PFSK-1 (cell line): Measurements from ENCODE around the gene KCNC4.

Source experiments
- FOXP2 ChIP-seq: optimal IDR thresholded peaks from 2 replicates; pipeline ENCODE3; 2011; ENCODE audit warnings: borderline replicate concordance, control low read depth, inconsistent platforms; ENCODE audit not compliant: insufficient read depth; ENCODE audit errors: extremely low read length, extremely low read depth
- POLR2AphosphoS5 ChIP-seq: IDR thresholded peaks from 2 replicates; pipeline ENCODE4 v1.6.1; 2012; ENCODE audit warnings: low read depth, mild to moderate bottlenecking, control low read depth, low read length, moderate library complexity
- REST ChIP-seq, 2 experiments: IDR thresholded peaks; 2 replicates each; pipeline versions ENCODE4 v1.6.1 to v1.8.0; 2011 to 2012; ENCODE audit warnings: low read depth in 2 of 2, low read length in 2 of 2, control low read depth in 1 of 2, inconsistent platforms in 1 of 2, mild to moderate bottlenecking in 1 of 2, moderate library complexity in 1 of 2; ENCODE audit not compliant: insufficient read depth in 1 of 2
- SIN3A ChIP-seq: IDR thresholded peaks from 2 replicates; pipeline ENCODE4 v1.6.1; 2012; ENCODE audit warnings: mild to moderate bottlenecking, low read length, moderate library complexity, borderline replicate concordance; ENCODE audit not compliant: insufficient read depth
- TAF1 ChIP-seq: IDR thresholded peaks from 2 replicates; pipeline ENCODE4 v1.6.1; 2012; ENCODE audit warnings: low read length, control low read depth, borderline replicate concordance; ENCODE audit not compliant: insufficient read depth

- TF ChIP-seq POLR2AphosphoS5 (no peak), REST (IDR thresholded peaks at IDR 0.05; ENCODE audit: insufficient read depth in 1 of 2, low read depth in 2 of 2, low read length in 2 of 2) (no peak), SIN3A (no peak), TAF1 (no peak), FOXP2 (no peak)
Observed at GRCh38 chr1:110205591-110206155, 4.4 kb upstream of the KCNC4 start.
